ENCODE measurements around the gene KDM8. TPM values are rescaled to one million over a fixed set of nuclear protein-coding genes. Genes with fewer than 3 reads are reported as not detected.

KDM8 gene
- total and polyA plus RNA-seq, 9 of the 15 experiments (the other 6 are each of a cell fraction or from before 2014, with no cell fraction given) = 0.61 to 9.1 (median 5.4) TPM

DNA sequence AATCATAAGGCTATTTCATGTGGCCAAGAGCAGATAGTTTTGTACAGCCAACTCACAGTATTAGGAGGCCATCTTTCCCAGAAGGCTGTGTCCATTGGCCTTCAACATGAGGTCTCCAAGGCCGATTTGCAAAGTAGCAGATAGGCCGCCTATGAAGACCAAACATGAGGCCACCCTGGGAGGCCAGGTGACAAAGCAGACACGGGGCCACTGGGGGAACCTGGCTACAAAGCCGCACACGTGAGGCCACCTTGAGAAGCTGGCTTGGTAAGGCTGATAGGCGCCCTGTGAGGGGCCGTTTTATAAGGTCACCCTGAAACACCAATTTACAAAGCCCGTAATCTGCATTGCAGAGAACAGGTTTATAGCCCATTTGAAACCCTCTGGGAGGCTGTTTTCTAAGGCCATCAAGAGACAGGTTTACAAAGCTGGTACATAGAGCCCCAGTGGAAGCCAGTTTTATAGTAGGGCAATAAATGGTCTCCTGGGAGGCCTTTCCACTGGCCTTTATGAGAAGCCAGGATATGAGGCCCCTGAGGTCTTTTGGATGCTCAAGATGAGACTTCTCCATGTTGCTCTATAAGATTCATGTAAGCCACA lies 4.9 kb downstream of the KDM8 start:
- no peaks in the 10 kb centered on the region for H3K9me3 ChIP-seq (replicated peaks; ENCODE audit: control insufficient read depth, insufficient read depth, low read depth, low read length)
- FAIRE-seq = no peak
- peaks cover 10 to 17% of the 10 kb centered on the region in 2 experiments for H3K4me1 ChIP-seq (replicated peaks in 1 of 2; ENCODE audit: control insufficient read depth in 2 of 2, insufficient read depth in 2 of 2, low read length in 2 of 2)
- H4K20me1 ChIP-seq (replicated peaks; ENCODE audit: control insufficient read depth, insufficient read depth, low read length) = no peaks in the 10 kb centered on the region
- H3K4me3 ChIP-seq = no peak overlapping the region
- peaks cover 20% of the 10 kb centered on the region for H3K79me2 ChIP-seq (ENCODE audit: control insufficient read depth, insufficient read depth, low read length)
- H3K4me2 ChIP-seq (ENCODE audit: insufficient read depth, low read length) = no peak overlapping the region
- no peaks in the 10 kb centered on the region for H3K9me1 ChIP-seq (ENCODE audit: control insufficient read depth, insufficient read depth, low read length)
- CTCF ChIA-PET (ENCODE audit: low intra/inter-chr PET ratio) = no interaction called here
- POLR2A ChIA-PET = no interaction called here
- no peak overlapping the region for H3K27ac ChIP-seq (ENCODE audit: extremely low read depth, low read depth, low read length)
- H2AFZ ChIP-seq (ENCODE audit: low read depth, low read length) = no peak overlapping the region
- ATAC-seq = no peak
- no TSS peak for BruUV-seq (replicated peaks)
- no peaks in the 10 kb centered on the region for H3K27me3 ChIP-seq (ENCODE audit: control insufficient read depth in 2 of 2, insufficient read depth in 2 of 2, low read length in 2 of 2)
- no peak for DNase-seq (ENCODE audit: extremely low read depth in 1 of 4, low spot score in 3 of 4)
- H3K9ac ChIP-seq (ENCODE audit: insufficient read depth in 1 of 2, low read depth in 2 of 2, low read length in 2 of 2) = no peak overlapping the region
- 73% methylated on average over 8 of the region's 8 CpGs for WGBS (ENCODE audit: insufficient coverage, low coverage, missing lambda C conversion rate)
- TF ChIP-seq ETS2 (tag; IDR thresholded peaks at IDR 0.05; ENCODE audit: borderline replicate concordance, poor library complexity, severe bottlenecking) = no peak
- no peak for TF ChIP-seq MCM5 (IDR thresholded peaks at IDR 0.05; ENCODE audit: low read depth)
- TF ChIP-seq ZNF639 (CRISPR knock-in tag; conservative IDR thresholded peaks at IDR 0.05 in 1 of 2, IDR thresholded peaks at IDR 0.05 in 1 of 2) = no peak
- no peak for TF ChIP-seq MAFG (tag; conservative IDR thresholded peaks at IDR 0.05)
- TF ChIP-seq, protein P1, sequence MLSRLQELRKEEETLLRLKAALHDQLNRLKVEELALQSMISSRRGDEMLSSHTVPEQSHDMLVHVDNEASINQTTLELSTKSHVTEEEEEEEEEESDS (CRISPR knock-in tag; IDR thresholded peaks at IDR 0.05) = no peak
- TF ChIP-seq ERF (CRISPR knock-in tag; IDR thresholded peaks at IDR 0.05) = no peak
- TF ChIP-seq TAF9B (IDR thresholded peaks at IDR 0.05; ENCODE audit: partially characterized antibody) = no peak
- TF ChIP-seq SMAD3 (CRISPR knock-in tag; conservative IDR thresholded peaks at IDR 0.05) = no peak
- TF ChIP-seq, protein P2, sequence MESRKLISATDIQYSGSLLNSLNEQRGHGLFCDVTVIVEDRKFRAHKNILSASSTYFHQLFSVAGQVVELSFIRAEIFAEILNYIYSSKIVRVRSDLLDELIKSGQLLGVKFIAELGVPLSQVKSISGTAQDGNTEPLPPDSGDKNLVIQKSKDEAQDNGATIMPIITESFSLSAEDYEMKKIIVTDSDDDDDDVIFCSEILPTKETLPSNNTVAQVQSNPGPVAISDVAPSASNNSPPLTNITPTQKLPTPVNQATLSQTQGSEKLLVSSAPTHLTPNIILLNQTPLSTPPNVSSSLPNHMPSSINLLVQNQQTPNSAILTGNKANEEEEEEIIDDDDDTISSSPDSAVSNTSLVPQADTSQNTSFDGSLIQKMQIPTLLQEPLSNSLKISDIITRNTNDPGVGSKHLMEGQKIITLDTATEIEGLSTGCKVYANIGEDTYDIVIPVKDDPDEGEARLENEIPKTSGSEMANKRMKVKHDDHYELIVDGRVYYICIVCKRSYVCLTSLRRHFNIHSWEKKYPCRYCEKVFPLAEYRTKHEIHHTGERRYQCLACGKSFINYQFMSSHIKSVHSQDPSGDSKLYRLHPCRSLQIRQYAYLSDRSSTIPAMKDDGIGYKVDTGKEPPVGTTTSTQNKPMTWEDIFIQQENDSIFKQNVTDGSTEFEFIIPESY (CRISPR knock-in tag; IDR thresholded peaks at IDR 0.05) = no peak
- TF ChIP-seq CCNT2 (IDR thresholded peaks at IDR 0.05; ENCODE audit: borderline replicate concordance, extremely low read depth, insufficient read length, low read depth, low read length) = no peak
- TF ChIP-seq, protein P3, sequence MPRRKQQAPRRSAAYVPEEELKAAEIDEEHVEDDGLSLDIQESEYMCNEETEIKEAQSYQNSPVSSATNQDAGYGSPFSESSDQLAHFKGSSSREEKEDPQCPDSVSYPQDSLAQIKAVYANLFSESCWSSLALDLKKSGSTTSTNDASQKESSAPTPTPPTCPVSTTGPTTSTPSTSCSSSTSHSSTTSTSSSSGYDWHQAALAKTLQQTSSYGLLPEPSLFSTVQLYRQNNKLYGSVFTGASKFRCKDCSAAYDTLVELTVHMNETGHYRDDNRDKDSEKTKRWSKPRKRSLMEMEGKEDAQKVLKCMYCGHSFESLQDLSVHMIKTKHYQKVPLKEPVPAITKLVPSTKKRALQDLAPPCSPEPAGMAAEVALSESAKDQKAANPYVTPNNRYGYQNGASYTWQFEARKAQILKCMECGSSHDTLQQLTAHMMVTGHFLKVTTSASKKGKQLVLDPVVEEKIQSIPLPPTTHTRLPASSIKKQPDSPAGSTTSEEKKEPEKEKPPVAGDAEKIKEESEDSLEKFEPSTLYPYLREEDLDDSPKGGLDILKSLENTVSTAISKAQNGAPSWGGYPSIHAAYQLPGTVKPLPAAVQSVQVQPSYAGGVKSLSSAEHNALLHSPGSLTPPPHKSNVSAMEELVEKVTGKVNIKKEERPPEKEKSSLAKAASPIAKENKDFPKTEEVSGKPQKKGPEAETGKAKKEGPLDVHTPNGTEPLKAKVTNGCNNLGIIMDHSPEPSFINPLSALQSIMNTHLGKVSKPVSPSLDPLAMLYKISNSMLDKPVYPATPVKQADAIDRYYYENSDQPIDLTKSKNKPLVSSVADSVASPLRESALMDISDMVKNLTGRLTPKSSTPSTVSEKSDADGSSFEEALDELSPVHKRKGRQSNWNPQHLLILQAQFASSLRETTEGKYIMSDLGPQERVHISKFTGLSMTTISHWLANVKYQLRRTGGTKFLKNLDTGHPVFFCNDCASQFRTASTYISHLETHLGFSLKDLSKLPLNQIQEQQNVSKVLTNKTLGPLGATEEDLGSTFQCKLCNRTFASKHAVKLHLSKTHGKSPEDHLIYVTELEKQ (CRISPR knock-in tag; IDR thresholded peaks at IDR 0.05) = no peak
- peaks cover 16% of the 10 kb centered on the region; the same call in 1 of the 3 replicates for H3K36me3 ChIP-seq (ENCODE audit: control insufficient read depth, insufficient read depth, low read length)
- in situ Hi-C loops (cut with MboI) = no loop called here
- intact Hi-C loops (cut with micrococcal nuclease) = no loop called here

All from K562 (cell line).